GM21528 (cell line): ENCODE results near the gene KMT5C.
"Not testable (repeated sequence)": the region's sequence is repeated elsewhere in the genome, so short reads cannot be mapped to it uniquely, and the experiment has no call there.

ENCODE experiments used
- ATAC-seq: cut with Tn5 transposase; IDR thresholded peaks from one replicate; pipeline ENCODE4 v1.9.1; 2021; ENCODE audit warnings: mild to moderate bottlenecking, moderate library complexity; ENCODE audit not compliant: unreplicated experiment, low FRiP score

The KMT5C gene

DNA sequence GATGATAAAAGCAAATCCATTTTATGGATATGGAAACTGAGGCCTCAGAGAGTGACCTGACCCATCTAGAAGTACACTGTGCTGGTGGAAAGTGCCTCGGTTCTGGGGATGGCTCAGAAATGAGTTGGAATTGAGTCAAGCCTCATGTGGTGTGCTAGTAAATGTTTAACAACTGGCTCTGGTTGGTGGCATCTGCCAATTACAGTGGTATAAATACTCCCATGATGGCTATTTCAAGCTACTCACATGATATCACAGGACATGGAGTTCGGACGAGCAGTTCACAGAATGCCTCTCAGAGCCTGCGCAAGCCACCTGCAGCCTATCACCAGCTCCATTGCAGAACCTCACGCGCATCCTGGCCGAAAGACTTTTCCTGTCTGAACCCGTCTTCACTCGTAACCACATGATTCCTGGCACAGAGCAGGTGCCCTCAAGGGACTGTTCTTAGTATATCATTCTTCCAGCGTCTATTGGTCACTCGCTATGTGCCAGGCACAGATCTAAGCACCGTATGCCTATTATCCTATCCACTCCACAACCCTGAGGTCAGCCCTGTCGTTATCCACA lies 23.6 kb upstream of the KMT5C start:
- no peak for ATAC-seq

GRCh38 chr19:55316646-55317045 lies 23.0 kb upstream of the KMT5C start:
- no peak for ATAC-seq

- ATAC-seq = no peak
These were observed 19.9 kb upstream of the KMT5C start for GRCh38 chr19:55319785-55320184.

GRCh38 chr19:55320844-55321419 lies 18.7 kb upstream of the KMT5C start:
- ATAC-seq = no peak

DNA sequence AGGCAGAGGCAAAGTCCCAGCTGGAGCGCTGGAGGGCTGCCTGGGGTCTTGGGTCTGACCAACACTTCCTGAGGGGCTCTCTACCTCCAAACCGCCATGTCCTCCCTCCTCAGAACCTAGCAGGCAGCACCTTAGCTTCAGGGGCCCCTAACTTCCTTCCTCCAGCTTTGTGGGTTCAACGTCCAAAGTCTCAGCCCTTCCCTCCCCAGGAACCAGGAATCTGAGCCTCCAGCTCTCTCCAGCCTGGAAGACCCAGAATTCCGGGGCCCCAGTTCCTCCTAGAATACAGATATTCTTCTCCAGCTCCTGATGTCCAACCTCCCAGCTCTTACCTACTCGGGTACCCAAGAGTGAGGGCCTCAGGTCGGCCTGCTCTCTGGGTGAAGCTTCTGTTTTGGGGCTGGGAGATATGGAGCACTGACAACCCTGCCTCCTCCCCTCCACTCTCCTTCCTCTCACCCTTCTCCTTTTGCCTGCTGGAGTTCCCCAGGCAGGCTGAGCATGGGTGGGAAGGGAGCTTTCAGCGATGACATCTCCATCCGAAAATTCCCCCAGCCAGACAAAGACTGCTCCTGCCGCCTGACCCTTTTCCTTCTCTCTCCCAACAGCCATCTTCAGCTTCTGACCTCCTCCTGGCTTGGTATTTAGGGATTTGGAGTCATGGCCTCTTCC lies 18.1 kb upstream of the KMT5C start:
- no peak for ATAC-seq

DNA sequence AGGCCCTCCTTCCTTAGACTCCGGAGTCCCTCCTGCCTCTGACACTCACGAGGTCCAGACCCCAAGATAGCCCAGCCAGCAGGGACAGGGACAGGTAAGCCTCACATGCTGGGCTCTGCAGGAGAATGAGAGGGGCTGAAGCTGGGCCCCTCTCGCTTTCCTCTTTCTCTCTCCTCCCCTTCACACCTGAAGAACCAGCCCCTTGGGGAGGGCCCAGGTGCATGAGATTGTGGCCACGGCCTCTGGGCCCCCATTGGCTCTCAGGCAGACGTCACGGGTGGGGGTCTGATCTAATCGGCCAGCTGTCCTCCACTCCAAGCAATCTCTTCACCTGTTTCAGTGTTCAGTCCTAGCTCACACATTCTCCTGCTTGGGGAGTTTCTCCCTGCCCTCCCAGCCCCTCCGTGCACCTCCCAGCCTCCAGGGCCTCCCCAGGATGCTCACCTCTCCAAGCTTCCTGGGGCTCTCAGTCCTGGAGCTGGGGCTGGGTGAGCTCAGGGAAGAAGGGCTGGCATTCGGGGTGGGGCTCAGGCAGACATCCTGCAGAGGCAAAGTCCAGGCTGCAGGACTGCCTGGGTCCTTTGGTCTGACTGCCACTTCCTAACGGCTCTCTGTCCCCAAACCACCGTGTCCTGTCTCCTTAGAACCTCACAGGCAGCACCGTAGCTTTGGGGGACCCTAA lies 17.3 kb upstream of the KMT5C start:
- no peak for ATAC-seq

GRCh38 chr19:55324662-55325061 lies 15.0 kb upstream of the KMT5C start:
- ATAC-seq = no peak

- ATAC-seq = no peak
These were observed 14.5 kb upstream of the KMT5C start, which contains the start of gene TMEM150B for GRCh38 chr19:55325172-55325571. TMEM150B (minus strand) TSS chr19:55325341; CDS start chr19:55321036, 4,305 bp downstream.

DNA sequence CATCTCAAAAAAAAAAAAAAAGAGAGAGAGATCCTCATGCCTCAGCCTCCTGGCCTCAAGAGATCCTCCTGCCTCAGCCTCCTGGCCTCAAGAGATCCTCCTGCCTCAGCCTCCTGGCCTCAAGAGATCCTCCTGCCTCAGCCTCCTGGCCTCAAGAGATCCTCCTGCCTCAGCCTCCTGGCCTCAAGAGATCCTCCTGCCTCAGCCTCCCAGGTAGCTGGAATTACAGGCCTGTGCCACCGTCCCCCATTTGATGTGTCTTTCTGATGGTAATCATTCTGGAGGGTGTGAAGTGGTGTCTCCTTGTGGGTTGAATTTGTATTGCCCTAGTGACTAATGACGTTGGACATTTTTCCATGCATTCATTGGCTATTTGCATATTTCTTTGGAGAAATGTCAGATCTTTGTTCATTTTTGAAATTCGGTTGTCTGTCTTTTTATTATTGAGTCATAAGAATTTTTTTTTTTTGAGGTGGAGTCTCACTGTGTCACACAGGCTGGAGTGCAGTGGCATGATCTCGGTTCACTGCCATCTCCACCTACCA lies 10.8 kb upstream of the KMT5C start:
- ATAC-seq = not testable (repeated sequence)

GRCh38 chr19:55329791-55330190 lies 9.9 kb upstream of the KMT5C start:
- ATAC-seq = not testable (repeated sequence)

GRCh38 chr19:55333870-55334269 lies 5.8 kb upstream of the KMT5C start:
- ATAC-seq = no peak

DNA sequence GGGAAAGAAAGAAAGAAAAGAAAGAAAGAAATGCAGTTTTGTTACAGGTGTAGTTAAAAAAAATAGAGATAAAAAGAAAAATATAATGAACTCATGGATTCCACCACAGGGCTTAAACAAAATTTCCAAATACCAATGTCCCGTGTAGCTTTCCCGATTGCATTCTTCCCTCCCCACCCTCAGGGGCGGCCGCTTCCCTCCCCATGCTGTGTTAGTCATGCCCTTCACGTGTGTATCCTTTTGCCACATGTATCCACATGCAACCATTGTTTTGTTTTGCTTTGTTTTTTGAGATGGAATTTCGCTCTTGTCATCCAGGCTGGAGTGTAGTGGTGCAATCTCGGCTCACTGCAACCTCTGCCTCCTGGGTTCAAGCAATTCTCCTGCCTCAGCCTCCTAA lies 3.6 kb upstream of the KMT5C start:
- no peak for ATAC-seq

DNA sequence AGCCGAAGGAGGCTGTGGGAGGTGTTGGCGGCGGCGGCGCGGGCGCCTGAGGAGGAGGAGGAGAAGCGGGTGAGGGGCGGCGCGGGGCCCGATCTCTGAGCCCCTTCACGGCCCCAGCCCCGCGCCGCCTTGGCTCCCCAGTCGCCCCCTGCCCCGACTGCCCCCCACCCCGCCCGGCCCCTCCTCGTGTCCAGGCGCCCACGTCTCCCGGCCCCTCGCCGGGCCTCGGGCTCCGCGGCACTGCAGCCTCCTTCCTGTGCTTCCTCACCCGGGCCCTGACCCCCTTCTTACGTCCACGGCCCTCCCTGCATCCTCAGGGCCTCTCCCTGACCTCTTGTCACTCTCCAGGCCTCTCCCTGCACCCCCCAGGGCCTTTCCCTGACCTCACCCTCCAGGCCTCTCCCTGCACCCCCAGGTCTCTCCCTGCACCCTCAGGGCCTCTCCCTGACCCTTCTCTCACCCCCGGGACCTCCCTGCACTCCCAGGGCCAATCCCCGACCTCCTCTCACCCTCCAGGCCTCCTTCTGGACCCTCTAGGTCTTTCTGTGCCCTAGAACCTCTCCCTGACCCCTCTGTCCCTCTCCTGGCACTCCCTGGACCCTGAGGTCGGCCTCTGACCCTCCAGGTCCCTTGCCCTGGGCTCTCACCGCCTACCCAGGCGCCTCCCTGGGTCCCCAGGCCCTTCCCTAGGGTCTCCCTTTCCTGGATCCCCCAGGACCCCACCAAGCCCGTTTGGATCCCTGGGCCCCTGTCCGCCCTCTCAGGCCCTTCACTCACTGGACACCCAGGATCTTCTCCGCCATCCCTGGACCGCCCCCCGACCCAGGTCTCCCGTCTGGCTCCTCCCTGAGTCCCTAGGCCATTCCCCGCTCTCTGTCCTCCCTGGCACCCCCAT lies 460 bp downstream of the KMT5C start:
- no peak for ATAC-seq

DNA sequence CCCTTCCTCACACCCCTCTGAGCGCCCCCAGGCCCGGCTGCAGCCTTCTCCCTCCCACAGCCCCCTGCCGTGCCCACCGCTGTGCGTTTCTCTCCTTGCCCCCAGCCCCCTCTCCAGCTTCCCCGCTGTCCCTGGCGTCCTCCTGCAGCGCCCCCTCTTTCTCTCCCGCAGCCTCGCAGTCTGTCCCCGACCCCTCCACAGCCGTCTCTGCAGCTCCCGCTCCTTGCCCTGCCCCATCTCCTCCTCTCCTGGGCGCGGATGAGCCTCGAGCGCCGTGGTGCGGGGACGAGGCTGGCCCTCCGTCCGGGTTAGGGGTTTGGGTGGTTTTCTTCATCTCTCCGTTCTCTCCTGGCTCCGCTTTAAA lies 1.1 kb downstream of the KMT5C start:
- no peak for ATAC-seq

GRCh38 chr19:55341171-55341588 lies 1.5 kb downstream of the KMT5C start:
- no peak for ATAC-seq

DNA sequence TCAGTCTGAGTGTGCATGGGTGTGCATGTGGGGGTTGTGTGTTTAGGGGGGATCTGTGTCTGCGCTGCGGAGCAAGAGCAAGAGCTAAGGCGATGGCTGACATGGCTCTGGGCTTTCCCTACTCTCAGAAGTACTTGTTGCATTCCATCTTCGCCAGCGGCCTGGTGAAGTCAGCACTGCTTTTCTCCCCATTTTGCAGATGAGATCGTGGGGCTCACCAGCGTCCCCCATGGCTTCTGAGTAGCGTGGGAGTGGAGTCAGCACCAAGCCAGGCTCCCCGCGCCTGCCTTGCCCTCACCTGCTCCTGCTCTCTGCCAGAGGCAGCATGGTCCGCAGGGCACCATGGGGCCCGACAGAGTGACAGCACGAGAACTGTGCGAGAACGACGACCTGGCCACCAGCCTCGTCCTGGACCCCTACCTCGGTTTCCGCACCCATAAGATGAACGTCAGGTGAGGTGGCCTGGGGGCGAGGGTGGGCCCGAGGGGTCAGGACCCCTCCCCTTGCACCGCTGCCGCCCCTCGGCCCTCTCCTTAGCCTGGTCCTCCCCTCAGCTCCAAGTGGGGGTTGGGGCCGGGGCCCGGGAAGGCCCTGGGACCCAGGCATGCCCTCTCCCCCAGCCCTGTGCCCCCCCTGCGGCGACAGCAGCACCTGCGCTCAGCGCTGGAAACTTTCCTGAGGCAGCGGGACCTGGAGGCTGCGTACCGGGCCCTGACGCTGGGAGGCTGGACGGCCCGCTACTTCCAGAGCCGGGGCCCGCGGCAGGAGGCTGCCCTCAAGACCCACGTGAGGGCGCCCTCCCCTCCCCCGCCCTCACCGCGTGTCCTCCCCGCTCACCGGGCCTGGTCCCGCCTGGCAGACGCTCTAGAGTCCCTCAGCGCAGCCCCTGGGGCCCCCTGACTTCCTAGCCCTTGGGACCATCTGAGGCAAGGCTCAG lies 2.2 kb downstream of the KMT5C start:
- ATAC-seq = no peak

- no peak for ATAC-seq
These were observed 4.8 kb downstream of the KMT5C start for GRCh38 chr19:55344444-55344843.

DNA sequence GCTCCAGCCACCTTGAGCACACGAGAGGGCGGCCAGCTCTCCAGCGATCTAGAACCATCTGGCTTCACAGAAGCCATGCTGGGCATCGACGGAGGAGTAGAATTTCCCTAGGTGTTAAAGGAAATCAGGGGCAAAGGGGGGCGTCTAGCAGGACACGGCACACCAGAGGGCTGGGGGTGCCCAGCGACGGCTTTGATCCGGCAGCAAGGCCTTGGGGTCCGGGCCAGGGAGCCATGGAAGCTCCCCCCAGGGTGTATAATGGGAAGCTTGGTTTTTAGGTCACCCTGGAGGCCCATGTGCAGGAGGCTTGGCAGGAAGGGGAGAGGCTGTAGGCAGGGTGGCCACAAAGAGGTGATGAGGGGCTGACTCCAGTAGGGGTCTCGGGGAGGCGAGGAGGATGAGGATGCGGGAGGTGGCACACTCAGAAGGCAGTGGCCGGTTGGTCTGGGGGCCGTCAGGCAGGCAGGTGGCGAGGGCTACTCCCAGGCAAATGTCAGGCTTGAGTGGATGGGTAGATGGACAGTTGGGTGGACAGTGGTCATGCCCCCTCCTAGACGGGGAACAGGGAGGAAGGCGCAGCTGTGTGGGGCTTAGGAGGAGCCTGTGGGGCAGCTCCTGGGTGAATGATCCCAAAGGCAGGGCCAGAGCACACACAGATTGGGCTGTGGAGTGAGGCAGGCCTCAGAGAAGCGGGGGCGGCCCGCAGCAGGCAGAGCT lies 5.6 kb downstream of the KMT5C start:
- no peak for ATAC-seq
